Stimulated activated CD4-positive, alpha-beta T cell treated with anti-CD3 and anti-CD28 coated beads, Interleukin-2, amount 100 ng/mL, for 48 hours (primary cell): ENCODE data around the gene WDFY1.
"Not testable (repeated sequence)": the region's sequence is repeated elsewhere in the genome, so short reads cannot be mapped to it uniquely, and the experiment has no call there.

Experiments used
- DNase-seq, 2 donors: peaks; one replicate each; pipeline ENCODE4 v3.0.0-alpha.2; 2020

Gene WDFY1

DNA sequence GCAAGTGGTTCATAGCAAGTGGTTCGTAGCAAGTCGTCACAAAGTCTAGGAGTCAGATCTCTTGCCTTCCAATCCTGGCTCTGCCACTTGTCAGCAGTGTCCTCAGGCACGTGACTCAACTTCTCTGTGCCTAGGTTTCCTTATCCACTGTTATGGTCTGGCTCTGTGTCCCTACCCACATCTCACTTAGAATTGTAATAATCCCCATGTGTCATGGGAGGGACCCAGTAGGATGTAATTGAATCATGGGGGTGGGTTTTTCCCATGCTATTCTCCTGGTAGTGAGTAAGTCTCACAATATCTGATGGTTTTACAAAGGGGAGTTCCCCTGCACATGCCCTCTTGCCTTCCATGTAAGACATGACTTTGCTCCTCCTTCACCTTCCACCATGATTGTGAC lies 55.9 kb downstream of the WDFY1 start:
- DNase-seq = no peak

DNA sequence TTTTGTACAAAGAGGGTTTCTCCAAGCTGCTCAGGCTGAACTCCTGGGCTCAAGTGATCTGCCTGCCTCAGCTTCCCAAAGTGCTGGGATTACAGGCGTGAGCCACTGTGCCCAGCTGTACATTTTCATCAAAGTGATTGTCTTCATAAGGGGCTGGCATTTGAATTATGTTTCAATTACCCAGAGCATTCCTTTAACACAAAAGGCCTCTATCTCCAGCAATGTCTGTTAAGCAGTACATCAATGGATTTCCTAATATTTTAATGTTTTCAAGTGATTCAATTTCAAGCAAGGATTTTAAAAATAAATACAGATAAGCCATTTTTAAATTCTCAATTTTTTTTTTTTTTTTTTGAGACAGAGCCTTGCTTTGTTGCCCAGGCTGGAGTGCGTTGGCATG lies 56.9 kb downstream of the WDFY1 start:
- DNase-seq = no peak

DNA sequence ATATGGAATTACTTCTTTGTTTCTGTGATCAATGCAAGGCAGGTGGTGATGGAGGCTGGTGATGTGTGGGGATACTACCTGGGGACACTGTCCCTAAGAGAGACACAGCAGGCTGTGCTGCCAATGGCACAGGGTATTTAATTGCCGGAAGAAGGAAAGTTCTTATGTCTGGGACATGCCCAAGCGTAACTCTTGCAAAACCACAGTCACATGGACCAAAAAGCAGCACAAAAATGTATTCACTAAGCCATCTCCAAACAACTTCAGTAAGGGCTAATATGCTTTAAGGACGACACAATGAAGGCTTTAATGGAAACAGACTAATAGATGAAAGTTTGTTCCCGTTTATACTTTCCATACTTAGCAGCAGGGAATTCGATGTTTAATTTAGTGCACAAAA lies 58.0 kb downstream of the WDFY1 start:
- no peak for DNase-seq

DNA sequence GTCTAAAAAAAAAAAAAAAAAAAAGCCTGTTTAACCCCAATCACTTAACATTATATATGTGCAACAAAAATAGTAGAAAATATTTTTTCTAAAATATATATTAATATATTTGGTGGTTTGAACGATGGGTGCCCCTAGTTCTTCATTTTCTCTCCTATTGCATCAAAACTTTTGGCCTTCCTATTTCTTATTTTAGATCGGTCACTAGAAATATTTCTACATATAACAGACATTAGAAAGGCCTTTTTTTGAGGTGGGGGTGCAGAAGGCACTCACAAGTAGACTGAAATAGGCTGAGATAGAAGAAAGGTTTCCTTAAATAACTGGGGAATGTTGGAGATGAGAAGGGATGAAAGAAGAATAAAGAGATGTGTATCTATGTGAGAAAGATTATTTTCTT lies 58.4 kb downstream of the WDFY1 start:
- DNase-seq = no peak

- DNase-seq = no peak
Observed at GRCh38 chr2:223884399-223884798, 60.7 kb downstream of the WDFY1 start.

DNA sequence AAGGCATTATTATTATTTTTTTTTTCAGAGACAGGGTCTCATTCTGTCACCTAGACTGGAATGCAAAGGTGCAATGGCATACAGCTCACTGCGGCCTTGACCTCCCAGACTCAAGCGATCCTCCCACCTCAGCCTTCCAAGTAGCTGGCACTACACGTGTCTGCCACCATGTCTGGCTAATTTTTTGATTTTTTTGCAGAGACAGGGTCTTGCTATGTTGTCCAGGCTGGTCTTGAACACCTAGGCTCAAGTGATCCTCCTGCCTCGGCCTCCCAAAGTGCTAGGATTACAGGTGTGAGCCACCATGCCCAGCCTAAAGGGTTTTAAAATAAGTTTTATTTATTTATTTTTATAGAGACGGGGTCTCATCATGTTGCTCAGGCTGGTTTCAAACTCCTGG lies 62.4 kb downstream of the WDFY1 start:
- DNase-seq = no peak

GRCh38 chr2:223880796-223881195 lies 64.3 kb downstream of the WDFY1 start:
- DNase-seq = no peak

GRCh38 chr2:223877721-223878410 lies 67.3 kb downstream of the WDFY1 start:
- no peak for DNase-seq

- no peak for DNase-seq
Observed at GRCh38 chr2:223873672-223874071, 71.5 kb downstream of the WDFY1 start.

GRCh38 chr2:223872772-223873171 lies 72.4 kb downstream of the WDFY1 start:
- not testable (repeated sequence) for DNase-seq

DNA sequence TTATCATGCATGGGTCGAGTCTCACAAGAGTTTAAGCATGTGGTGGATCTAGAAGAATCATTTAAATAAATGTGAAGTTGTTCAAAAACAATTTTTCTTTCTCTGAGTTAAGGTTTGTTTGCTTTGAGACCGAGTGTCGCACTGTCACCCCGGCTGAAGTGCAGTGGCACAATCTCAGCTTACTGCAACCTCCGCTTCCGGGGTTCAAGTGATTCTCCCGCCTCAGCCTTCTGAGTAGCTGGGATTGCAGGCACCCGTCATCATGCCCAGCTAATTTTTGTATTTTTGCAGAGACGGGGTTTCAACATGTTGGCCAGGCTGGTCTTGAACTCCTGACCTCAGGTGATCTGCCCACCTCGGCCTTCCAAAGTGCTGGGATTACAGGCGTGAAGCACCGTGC lies 73.5 kb downstream of the WDFY1 start:
- not testable (repeated sequence) for DNase-seq

GRCh38 chr2:223870840-223871611 lies 74.1 kb downstream of the WDFY1 start:
- DNase-seq = no peak

- no peak for DNase-seq
Observed at GRCh38 chr2:223868005-223868404, 77.1 kb downstream of the WDFY1 start.

GRCh38 chr2:223865907-223866508 lies 79.1 kb downstream of the WDFY1 start:
- no peak for DNase-seq

DNA sequence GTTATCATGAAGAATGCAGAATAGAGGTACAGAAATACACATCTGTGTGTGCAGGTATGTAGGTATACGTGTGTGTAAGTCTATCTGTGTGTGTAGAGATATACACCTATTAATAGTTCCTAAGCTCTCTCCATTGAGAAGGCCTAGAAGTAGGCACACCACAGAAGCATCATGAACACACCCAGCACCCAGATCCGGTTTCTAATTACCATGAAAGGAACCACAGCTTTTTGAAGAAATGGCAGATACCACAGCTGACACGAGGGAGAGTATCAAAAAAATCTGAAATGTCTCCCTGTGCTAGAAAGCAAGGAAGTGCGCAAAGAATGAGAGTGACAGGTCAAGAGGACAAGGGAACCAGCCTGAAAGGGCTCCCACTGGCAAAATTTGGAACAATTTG lies 80.0 kb downstream of the WDFY1 start:
- no peak for DNase-seq

DNA sequence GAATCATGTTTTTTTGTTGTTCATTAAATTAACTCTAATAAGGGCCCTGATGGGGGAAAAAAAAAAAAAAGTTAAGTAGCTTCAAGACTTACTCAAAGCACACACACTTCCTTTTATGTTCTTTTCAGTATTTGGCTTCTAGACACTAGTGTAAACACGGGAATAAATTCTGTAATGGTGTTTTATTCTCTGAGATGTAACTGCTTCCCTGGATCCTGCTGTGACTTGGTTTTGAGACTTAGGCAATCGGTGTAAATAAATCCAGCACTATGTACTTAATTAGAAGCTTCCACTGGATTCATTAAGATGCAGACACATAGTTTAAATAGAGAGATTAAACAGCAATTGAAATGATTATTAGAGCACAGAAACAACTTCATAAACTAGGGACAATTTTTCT lies 81.6 kb downstream of the WDFY1 start:
- no peak for DNase-seq

GRCh38 chr2:223860809-223861738 lies 84.1 kb downstream of the WDFY1 start:
- DNase-seq = no peak

DNA sequence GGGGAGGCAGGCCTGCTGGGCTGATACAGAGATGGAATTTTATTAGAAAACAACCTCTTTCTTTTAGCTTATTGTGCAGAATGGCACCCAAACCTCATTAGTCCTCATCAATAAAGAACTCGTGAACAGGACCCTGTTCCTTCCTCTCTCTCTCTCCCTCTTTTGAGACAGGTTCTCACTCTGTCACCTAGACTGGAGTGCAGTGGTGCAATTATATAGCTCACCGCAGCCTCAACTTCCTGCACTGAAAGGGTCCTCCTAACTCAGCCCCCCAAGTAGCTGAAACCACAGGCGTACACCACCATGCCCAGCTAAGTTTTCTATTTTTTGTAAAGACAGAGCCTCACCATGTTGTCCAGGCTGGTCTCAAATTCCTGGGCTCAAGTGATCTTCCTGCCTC lies 86.1 kb downstream of the WDFY1 start:
- no peak for DNase-seq

GRCh38 chr2:223856584-223856983 lies 88.6 kb downstream of the WDFY1 start:
- DNase-seq = no peak

DNA sequence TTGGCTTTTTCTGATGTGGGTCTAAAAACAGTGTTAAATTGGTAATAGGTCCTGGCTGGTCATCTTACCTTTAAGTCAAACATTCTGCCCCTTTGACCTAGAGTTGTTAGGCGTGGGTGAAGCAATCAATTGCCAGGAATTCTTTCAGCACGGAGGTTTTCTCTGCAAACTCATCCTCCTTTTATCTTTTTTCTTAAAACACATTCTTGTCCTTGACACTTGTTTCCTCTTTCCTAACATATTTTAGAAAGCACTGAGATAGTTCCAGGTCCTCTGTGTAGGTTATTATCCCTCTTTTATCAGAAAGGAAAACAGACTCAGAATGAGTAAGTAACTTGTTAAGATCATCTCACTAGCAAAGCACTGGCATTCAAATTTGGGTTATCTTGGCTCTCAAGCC lies 89.1 kb downstream of the WDFY1 start:
- DNase-seq = no peak

DNA sequence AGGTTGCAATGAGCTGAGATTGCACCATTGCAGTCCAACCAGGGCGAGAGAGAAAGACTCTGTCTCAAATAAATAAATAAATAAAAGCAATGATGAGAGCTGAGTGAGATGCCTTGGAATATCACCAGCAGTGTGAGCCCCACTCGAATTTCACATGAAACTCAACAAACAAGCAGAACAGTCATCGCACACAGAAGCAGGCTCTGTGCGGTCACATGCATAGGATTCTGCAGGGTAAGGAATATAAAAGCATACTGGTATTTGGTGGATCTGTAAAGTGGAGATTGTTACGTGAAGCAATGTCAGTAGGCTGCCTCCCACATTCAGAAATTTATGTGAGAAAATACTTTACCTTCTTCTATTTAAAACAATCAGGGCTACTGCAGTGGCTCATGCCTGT lies 89.7 kb downstream of the WDFY1 start:
- DNase-seq = no peak

GRCh38 chr2:223854741-223855140 lies 90.4 kb downstream of the WDFY1 start:
- no peak for DNase-seq

- no peak for DNase-seq
Observed at GRCh38 chr2:223853425-223853837, 91.7 kb downstream of the WDFY1 start.
